BJ (cell line): ENCODE data around the gene MARCHF2. TPM values are rescaled to one million over a fixed set of nuclear protein-coding genes. Genes with fewer than 3 reads are reported as not detected.

Experiments
- CTCF ChIA-PET: fragments of 350-600 bp; formaldehyde crosslinking; extraction: SDS; loops from one replicate; lab custom pipeline; 2021; ENCODE audit warnings: antibody characterized with exemption, inconsistent platforms; lab: Yijun Ruan, JAX
- POLR2A ChIA-PET: fragments of 300-600 bp; sonication (Branson Sonifier 250); formaldehyde crosslinking; extraction: SDS; loops from one replicate; lab custom pipeline; 2021; ENCODE audit warnings: antibody characterized with exemption; lab: Charles Lee
- DNase-seq: peaks from one replicate; pipeline ENCODE4 v3.0.0-alpha.2; 2011; ENCODE audit warnings: low read depth
- H3K27me3 ChIP-seq: 2 replicates; pipeline ENCODE4 v1.6.0; 2011; ENCODE audit warnings: low read length; ENCODE audit not compliant: control insufficient read depth, insufficient read depth
- H3K36me3 ChIP-seq: 2 replicates; pipeline ENCODE4 v1.5.1; 2011; ENCODE audit warnings: low read length; ENCODE audit not compliant: control insufficient read depth, insufficient read depth
- H3K4me3 ChIP-seq: 2 replicates; pipeline ENCODE4 v1.5.1; 2011; ENCODE audit warnings: low read depth, mild to moderate bottlenecking, control low read depth, low read length
- polyA plus RNA-seq: library from polyadenylated mRNA; depleted of rRNA; stranded (reverse); fragments of >200 nt; gene quantifications from 2 replicates; pipeline ENCODE4 v1.2.3, GENCODE V29; 2011
- TF ChIP-seq, protein P1 (sequence below): IDR thresholded peaks from 2 replicates; pipeline ENCODE4 v1.5.1; 2011; ENCODE audit warnings: low read depth, mild to moderate bottlenecking, control low read depth, inconsistent platforms, low read length, moderate library complexity; ENCODE audit not compliant: insufficient read depth

MARCHF2 gene
- polyA plus RNA-seq, 1 experiment = 39.3 TPM

DNA sequence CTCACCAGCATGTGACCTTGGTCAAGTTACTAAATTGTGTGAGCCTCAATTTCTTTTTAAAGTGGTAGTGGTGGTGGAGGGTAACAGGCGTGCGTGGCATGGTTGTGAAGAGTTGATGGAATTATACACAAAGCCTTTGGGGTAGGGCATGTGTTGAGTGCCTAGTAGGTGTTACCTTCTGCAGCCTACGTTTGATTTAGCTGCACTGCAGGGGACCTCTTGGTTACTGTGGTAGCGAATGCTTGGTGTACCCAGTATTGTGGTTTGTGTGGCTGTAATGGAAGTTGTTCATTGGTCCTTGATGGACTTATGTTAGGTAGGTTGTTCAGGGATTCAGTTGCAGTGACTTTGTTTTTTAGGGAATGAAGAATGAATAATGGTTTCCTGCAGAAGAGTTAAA lies 64.8 kb downstream of the MARCHF2 start:
- H3K36me3 ChIP-seq = peaks cover 22% of the 10 kb centered on the region
- no peak for DNase-seq
- TF ChIP-seq, protein P1, sequence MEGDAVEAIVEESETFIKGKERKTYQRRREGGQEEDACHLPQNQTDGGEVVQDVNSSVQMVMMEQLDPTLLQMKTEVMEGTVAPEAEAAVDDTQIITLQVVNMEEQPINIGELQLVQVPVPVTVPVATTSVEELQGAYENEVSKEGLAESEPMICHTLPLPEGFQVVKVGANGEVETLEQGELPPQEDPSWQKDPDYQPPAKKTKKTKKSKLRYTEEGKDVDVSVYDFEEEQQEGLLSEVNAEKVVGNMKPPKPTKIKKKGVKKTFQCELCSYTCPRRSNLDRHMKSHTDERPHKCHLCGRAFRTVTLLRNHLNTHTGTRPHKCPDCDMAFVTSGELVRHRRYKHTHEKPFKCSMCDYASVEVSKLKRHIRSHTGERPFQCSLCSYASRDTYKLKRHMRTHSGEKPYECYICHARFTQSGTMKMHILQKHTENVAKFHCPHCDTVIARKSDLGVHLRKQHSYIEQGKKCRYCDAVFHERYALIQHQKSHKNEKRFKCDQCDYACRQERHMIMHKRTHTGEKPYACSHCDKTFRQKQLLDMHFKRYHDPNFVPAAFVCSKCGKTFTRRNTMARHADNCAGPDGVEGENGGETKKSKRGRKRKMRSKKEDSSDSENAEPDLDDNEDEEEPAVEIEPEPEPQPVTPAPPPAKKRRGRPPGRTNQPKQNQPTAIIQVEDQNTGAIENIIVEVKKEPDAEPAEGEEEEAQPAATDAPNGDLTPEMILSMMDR = no peak
- H3K27me3 ChIP-seq = no peaks in the 10 kb centered on the region
- POLR2A ChIA-PET = no interaction called here
- CTCF ChIA-PET = interaction anchor here (1.7 kb wide), 1 partner anchor 124 kb away, joined by 3 read pairs; no protein-coding TSS in a partner anchor
- H3K4me3 ChIP-seq = no peak overlapping the region

GRCh38 chr19:8478598-8478997 lies 65.5 kb downstream of the MARCHF2 start:
- ChIA-PET POLR2A (no interaction called here), CTCF (interaction anchor here (1.7 kb wide), 1 partner anchor 125 kb away, joined by 3 read pairs; no protein-coding TSS in a partner anchor)
- TF ChIP-seq, protein P1 = no peak
- no peak for DNase-seq
- Histone ChIP-seq H3K4me3 (no peak overlapping the region), H3K36me3 (peaks cover 22% of the 10 kb centered on the region), H3K27me3 (no peaks in the 10 kb centered on the region)

DNA sequence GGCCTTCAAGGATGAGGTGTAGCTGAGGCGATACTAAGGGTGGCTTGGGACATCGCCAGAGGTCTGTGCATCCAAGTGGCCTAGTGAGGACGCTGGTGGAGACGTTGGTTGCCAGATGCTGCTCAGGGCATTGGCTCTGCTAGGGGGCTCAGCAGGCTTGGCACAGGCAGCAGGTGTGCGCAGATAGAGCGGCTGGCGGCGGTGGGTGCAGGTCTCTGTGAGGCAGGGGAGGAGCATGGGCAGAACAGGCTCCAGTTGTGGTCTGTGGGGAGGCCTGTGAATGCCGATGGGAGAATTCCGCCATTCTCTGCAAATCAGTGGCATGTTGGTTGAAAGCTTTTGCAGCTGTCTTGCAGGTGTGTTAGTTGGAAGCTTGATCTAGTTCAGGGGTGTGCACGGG lies 68.1 kb downstream of the MARCHF2 start:
- ChIA-PET CTCF (interaction anchor here (0.6 to 0.8 kb wide), 2 partner anchors 32 to 86 kb away, joined by 3 to 4 read pairs; no protein-coding TSS in a partner anchor), POLR2A (no interaction called here)
- no peak for DNase-seq
- TF ChIP-seq, protein P1 = no peak
- Histone ChIP-seq H3K4me3 (no peak overlapping the region), H3K36me3 (peaks cover 36% of the 10 kb centered on the region), H3K27me3 (no peaks in the 10 kb centered on the region)

DNA sequence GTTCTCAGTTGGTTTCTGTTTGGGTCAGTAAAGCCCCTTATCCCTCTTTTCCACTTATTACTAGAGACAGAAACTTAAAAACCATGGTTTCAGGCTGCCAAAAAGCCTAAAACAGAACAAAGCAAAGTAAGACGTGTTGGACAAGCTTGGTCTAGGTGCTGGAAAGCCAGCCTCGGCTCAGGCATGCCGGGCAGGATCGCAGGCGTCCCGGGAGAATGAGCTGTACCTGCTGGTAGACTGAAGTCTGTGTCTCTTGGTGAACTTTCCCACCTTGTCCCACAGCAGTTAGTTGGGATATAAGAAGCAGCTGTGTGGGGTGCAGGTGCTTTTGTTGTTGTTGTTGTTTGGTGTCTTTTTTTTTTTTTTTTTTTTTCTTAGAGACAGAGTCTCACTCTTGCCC lies 68.5 kb downstream of the MARCHF2 start:
- ChIA-PET POLR2A (interaction anchor here (0.6 kb wide), 1 partner anchor 89 kb away, joined by 8 read pairs; no protein-coding TSS in a partner anchor), CTCF (interaction anchor here (0.6 to 0.8 kb wide), 2 partner anchors 32 to 138 kb away, joined by 3 read pairs; partner anchors contain the start of gene KANK3)
- DNase-seq = no peak
- Histone ChIP-seq H3K4me3 (no peak overlapping the region), H3K36me3 (peaks cover 37% of the 10 kb centered on the region), H3K27me3 (no peaks in the 10 kb centered on the region)
- TF ChIP-seq, protein P1 = no peak

DNA sequence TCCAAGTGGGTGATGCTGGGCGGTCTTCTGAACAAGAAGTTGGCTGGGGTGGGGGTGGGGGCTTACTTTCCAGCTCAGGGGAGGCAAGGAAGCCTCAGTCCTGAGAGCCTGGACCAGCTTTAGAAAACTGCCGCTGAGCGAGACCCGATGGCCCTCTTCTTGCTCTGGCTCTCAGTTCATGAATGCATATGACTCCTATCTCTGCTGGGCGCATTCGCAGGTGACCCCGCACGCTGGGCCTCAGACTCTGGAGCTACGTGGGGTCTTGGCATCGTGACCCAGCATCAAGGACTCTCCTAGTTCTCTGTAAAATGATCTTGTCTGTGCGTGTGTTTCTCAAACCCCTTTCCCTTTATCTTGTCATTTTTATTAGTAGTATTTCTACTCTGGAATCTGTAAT lies 69.6 kb downstream of the MARCHF2 start:
- CTCF ChIA-PET = interaction anchor here (0.6 to 1.4 kb wide), 3 partner anchors 11 to 129 kb away, joined by 3 to 7 read pairs (median 3); no protein-coding TSS in a partner anchor
- H3K27me3 ChIP-seq = no peaks in the 10 kb centered on the region
- POLR2A ChIA-PET = interaction anchor here (0.6 kb wide), 1 partner anchor 215 kb away, joined by 5 read pairs; no protein-coding TSS in a partner anchor
- H3K36me3 ChIP-seq = peaks cover 45% of the 10 kb centered on the region
- TF ChIP-seq, protein P1 = no peak
- no peak for DNase-seq
- no peak overlapping the region for H3K4me3 ChIP-seq
